Duodenal mucosa (tissue), 2 donors: ENCODE data around the gene CCM2L.

Experiments
- H3K27ac ChIP-seq: one replicate; pipeline ENCODE4 v1.7.0; 2013; ENCODE audit warnings: low read depth, low read length
- H3K27me3 ChIP-seq, 2 donors: one replicate each; pipeline ENCODE4 v1.7.0; 2013; ENCODE audit warnings: low read length in 2 of 2, control low read depth in 1 of 2; ENCODE audit not compliant: insufficient read depth in 2 of 2, control insufficient read depth in 1 of 2
- H3K36me3 ChIP-seq, 2 donors: one replicate each; pipeline ENCODE4 v1.7.0; 2013; ENCODE audit warnings: low read length in 2 of 2, control low read depth in 1 of 2; ENCODE audit not compliant: insufficient read depth in 2 of 2, control insufficient read depth in 1 of 2
- H3K4me1 ChIP-seq, 2 donors: one replicate each; pipeline ENCODE4 v1.7.0; 2013; ENCODE audit warnings: low read length in 2 of 2, control low read depth in 1 of 2; ENCODE audit not compliant: insufficient read depth in 2 of 2, control insufficient read depth in 1 of 2
- H3K4me3 ChIP-seq, 2 donors: one replicate each; pipeline ENCODE4 v1.7.0; 2013; ENCODE audit warnings: low read length in 2 of 2, low read depth in 1 of 2
- H3K9ac ChIP-seq, 2 donors: one replicate each; pipeline ENCODE4 v1.7.0; 2013; ENCODE audit warnings: low read length in 2 of 2, low read depth in 1 of 2
- H3K9me3 ChIP-seq, 2 donors: one replicate each; pipeline ENCODE4 v1.7.0; 2013; ENCODE audit warnings: low read length in 2 of 2, control low read depth in 1 of 2; ENCODE audit not compliant: control insufficient read depth in 1 of 2

CCM2L gene

GRCh38 chr20:32037929-32038328, 27.7 kb downstream of the CCM2L start:
- Histone ChIP-seq H3K27me3 (peaks cover 19 to 20% of the 10 kb centered on the region in 2 donors), H3K4me3 (no peak overlapping the region), H3K4me1 (no peaks in the 10 kb centered on the region), H3K36me3 (no peaks in the 10 kb centered on the region), H3K9me3 (no peaks in the 10 kb centered on the region), H3K27ac (no peak overlapping the region), H3K9ac (no peak overlapping the region)

GRCh38 chr20:32040142-32040953, 30.1 kb downstream of the CCM2L start:
- Histone ChIP-seq H3K36me3 (no peaks in the 10 kb centered on the region), H3K9me3 (no peaks in the 10 kb centered on the region), H3K4me3 (no peak overlapping the region), H3K9ac (no peak overlapping the region), H3K27me3 (peaks cover 3 to 8% of the 10 kb centered on the region in 2 donors), H3K27ac (no peak overlapping the region), H3K4me1 (no peaks in the 10 kb centered on the region)

GRCh38 chr20:32045999-32046398, 35.8 kb downstream of the CCM2L start:
- no peaks in the 10 kb centered on the region for H3K36me3 ChIP-seq
- H3K4me3 ChIP-seq: no peak overlapping the region
- H3K27me3 ChIP-seq: peaks cover 6 to 11% of the 10 kb centered on the region in 2 donors
- H3K9ac ChIP-seq: no peak overlapping the region
- no peaks in the 10 kb centered on the region for H3K9me3 ChIP-seq
- H3K27ac ChIP-seq: no peak overlapping the region
- H3K4me1 ChIP-seq: no peaks in the 10 kb centered on the region

DNA sequence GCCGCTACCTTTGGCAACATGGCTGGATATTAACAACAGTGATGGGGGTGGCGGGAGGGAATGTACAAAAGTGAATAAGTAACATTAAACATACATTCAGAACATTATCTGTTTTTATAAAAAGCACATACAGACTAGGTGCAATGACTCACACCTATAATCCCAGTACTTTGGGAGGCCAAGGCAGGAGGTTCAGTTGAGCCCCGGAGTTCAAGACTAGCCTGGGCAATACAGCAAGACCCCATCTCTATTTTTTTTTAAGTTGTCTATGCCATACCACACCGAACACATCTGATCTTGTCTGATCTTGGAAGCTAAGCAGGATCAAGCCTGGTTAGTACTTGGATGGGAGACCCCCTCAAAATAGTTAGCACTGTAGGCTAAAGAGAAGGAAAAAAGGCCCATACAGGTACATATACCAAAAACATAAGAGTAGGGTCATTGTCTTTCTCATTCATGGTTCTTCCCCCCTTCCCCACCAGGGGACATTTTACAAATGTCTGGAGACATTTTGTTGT, 40.1 kb downstream of the CCM2L start:
- no peak overlapping the region for H3K27ac ChIP-seq
- H3K27me3 ChIP-seq: peaks cover 27 to 31% of the 10 kb centered on the region in 2 donors
- no peaks in the 10 kb centered on the region for H3K4me1 ChIP-seq
- no peak overlapping the region for H3K4me3 ChIP-seq
- H3K36me3 ChIP-seq: no peaks in the 10 kb centered on the region
- H3K9me3 ChIP-seq: no peaks in the 10 kb centered on the region
- H3K9ac ChIP-seq: no peak overlapping the region

DNA sequence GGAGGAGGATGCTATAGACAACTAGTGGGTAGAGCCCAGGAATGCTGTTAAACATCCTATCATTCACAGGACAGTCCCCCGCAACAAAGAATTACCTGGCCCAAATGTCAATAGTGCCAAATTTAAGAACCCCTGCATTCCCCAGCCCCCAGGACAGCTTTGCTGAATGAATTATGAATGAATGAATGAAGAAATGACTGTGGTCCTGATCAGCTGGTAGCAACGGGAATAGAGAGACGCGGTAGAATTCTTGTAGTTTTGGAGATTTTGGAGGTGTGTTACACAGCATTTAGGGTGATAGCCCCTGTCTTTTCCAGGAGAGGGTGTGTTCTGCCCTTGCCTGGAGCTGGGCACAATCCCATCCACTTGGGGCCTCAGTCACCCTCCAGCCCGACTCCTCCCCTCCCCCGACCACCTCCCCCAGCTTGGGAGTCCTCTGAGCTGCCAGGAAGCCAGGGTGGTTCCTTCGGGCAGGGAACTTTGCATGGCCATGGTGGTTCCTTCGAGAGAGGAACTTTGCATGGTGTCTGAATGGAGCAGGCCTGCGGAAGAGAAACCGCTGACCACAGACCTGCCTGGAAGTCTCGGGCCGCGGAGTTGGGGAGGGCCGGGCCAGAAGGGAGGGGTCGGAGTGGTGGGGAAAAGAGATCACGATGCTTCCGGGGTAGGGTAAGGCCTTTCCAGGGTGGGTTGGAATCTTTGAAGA, 40.8 kb downstream of the CCM2L start:
- Histone ChIP-seq H3K27ac (no peak overlapping the region), H3K36me3 (no peaks in the 10 kb centered on the region), H3K4me3 (peak overlapping the region in 1 of 2 donors; percentile 39), H3K27me3 (peaks cover 27 to 31% of the 10 kb centered on the region in 2 donors), H3K9me3 (no peaks in the 10 kb centered on the region), H3K9ac (no peak overlapping the region), H3K4me1 (no peaks in the 10 kb centered on the region)

DNA sequence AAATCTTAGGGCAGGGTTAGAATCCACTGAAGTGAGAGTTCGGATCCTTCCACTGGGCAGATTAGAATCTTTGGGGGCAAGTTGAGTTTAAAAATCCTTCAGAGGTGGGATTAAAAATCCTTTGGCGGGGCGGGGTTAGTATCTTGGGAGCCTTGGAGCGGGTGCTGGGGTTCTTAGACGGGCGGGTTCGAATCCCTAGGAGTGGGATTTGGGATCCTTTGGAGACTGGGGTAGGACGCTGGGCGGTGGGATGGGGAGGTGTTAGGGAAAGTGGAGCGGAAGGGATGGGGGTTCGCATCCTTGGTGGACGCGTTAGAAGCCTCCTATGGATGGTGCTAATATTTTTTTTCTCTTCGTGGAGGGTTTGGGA, 41.5 kb downstream of the CCM2L start:
- Histone ChIP-seq H3K9me3 (no peaks in the 10 kb centered on the region), H3K4me3 (peak overlapping the region; percentile 39 to 58), H3K27ac (no peak overlapping the region), H3K9ac (no peak overlapping the region), H3K36me3 (no peaks in the 10 kb centered on the region), H3K27me3 (peaks cover 25 to 31% of the 10 kb centered on the region in 2 donors), H3K4me1 (no peaks in the 10 kb centered on the region)

GRCh38 chr20:32052090-32052777, 42.0 kb downstream of the CCM2L start, which contains the start of gene HCK:
Gene HCK (plus strand): TSS chr20:32052242.
- peak within 1 kb of the TSS; percentile 50 to 58 for H3K4me3 ChIP-seq
- no peaks in the 10 kb centered on the region for H3K4me1 ChIP-seq
- H3K9ac ChIP-seq: no peak within 1 kb of the TSS
- H3K36me3 ChIP-seq: no peaks in the 10 kb centered on the region
- peaks cover 25 to 31% of the 10 kb centered on the region in 2 donors for H3K27me3 ChIP-seq
- H3K9me3 ChIP-seq: no peaks in the 10 kb centered on the region
- H3K27ac ChIP-seq: peak within 1 kb of the TSS; percentile 65

GRCh38 chr20:32052778-32053362, 42.6 kb downstream of the CCM2L start:
- H3K36me3 ChIP-seq: no peaks in the 10 kb centered on the region
- peak overlapping the region; percentile 50 to 58 for H3K4me3 ChIP-seq
- no peak overlapping the region for H3K9ac ChIP-seq
- no peaks in the 10 kb centered on the region for H3K9me3 ChIP-seq
- H3K4me1 ChIP-seq: no peaks in the 10 kb centered on the region
- peaks cover 28 to 31% of the 10 kb centered on the region in 2 donors for H3K27me3 ChIP-seq
- H3K27ac ChIP-seq: no peak overlapping the region

DNA sequence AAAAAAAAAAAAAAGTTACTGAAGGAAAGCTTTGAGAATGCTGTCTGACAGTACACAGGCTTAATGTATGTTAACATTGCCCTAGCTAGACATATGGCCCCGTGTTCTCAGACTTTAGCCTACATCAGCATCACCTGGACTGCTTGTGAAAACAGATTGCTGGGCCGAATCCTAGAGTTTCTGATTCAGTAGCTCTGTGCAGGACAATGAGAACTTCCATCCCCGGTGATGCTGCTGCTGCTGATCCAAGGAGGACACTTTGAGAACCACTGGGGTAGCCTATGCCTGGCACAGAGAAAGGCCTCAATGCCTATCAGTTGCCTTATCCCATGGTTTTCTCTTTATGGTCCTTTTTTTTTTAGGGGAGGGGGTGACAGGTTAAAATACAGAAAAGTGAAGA, 43.4 kb downstream of the CCM2L start:
- Histone ChIP-seq H3K36me3 (no peaks in the 10 kb centered on the region), H3K9me3 (no peaks in the 10 kb centered on the region), H3K4me3 (no peak overlapping the region), H3K4me1 (no peaks in the 10 kb centered on the region), H3K27me3 (peaks cover 32 to 34% of the 10 kb centered on the region in 2 donors), H3K27ac (no peak overlapping the region), H3K9ac (no peak overlapping the region)
